GM12878 (cell line): ENCODE results near the gene PHACTR3.

Experiments used
- CBX3 ChIP-seq: fragments of 200-600 bp; sonication (generic); IDR thresholded peaks from 2 replicates; pipeline ENCODE4 v1.6.1; 2016; ENCODE audit warnings: low read depth, borderline replicate concordance
- CHD4 ChIP-seq: fragments of 200-600 bp; sonication (generic); IDR thresholded peaks from 2 replicates; pipeline ENCODE4 v1.6.1; 2016; ENCODE audit warnings: mild to moderate bottlenecking
- CTCF ChIP-seq, 3 experiments: IDR thresholded peaks in 2 of 3; conservative IDR thresholded peaks in 1 of 3; 2 replicates each; pipeline ENCODE4 v1.5.1; 2011; ENCODE audit warnings: low read depth in 3 of 3, low read length in 3 of 3, mild to moderate bottlenecking in 3 of 3, control low read depth in 2 of 3, moderate library complexity in 2 of 3, inconsistent platforms in 1 of 3, mixed read lengths in 1 of 3; ENCODE audit not compliant: control insufficient read depth in 2 of 3, insufficient read depth in 1 of 3; ENCODE audit errors: extremely low read depth in 1 of 3
- E2F4 ChIP-seq: IDR thresholded peaks from 2 replicates; pipeline ENCODE4 v1.6.1; 2012; ENCODE audit warnings: low read depth, low read length, improper control_type of control experiment
- E2F8 ChIP-seq: fragments of 450-650 bp; IDR thresholded peaks from 2 replicates; pipeline ENCODE4 v1.6.1; 2018; ENCODE audit warnings: mild to moderate bottlenecking, low read depth, moderate library complexity; ENCODE audit not compliant: partially characterized antibody
- IRF3 ChIP-seq: fragments of 450-650 bp; IDR thresholded peaks from 2 replicates; pipeline ENCODE4 v1.6.1; 2014; ENCODE audit warnings: mild to moderate bottlenecking
- JUND ChIP-seq: IDR thresholded peaks from 2 replicates; pipeline ENCODE4 v1.6.1; 2012; ENCODE audit warnings: low read depth, mild to moderate bottlenecking, low read length, improper control_type of control experiment, moderate library complexity
- NRF1 ChIP-seq: conservative IDR thresholded peaks from 2 replicates; pipeline ENCODE4 v1.6.1; 2011; ENCODE audit warnings: mild to moderate bottlenecking, low read depth, low read length, improper control_type of control experiment
- PBX3 ChIP-seq: IDR thresholded peaks from 2 replicates; pipeline ENCODE4 v1.6.1; 2011; ENCODE audit warnings: mild to moderate bottlenecking, low read depth, low read length, moderate library complexity; ENCODE audit not compliant: insufficient replicate concordance
- POLR2A ChIP-seq: IDR thresholded peaks from 2 replicates; pipeline ENCODE4 v1.6.1; 2011; ENCODE audit warnings: low read depth, mild to moderate bottlenecking, low read length
- POLR2AphosphoS5 ChIP-seq: IDR thresholded peaks from 2 replicates; pipeline ENCODE4 v1.6.1; 2011; ENCODE audit warnings: mild to moderate bottlenecking, low read length, inconsistent platforms
- REST ChIP-seq: IDR thresholded peaks from 2 replicates; pipeline ENCODE4 v1.6.1; 2012; ENCODE audit warnings: mild to moderate bottlenecking, low read depth, low read length
- SMC3 ChIP-seq: IDR thresholded peaks from 2 replicates; pipeline ENCODE4 v1.6.1; 2011; ENCODE audit warnings: low read length, improper control_type of control experiment, borderline replicate concordance

- TF ChIP-seq E2F8 (no peak), POLR2AphosphoS5 (no peak), SMC3 (no peak), CHD4 (no peak), IRF3 (no peak), CTCF (IDR thresholded peaks at IDR 0.05 in 2 of 3, conservative IDR thresholded peaks at IDR 0.05 in 1 of 3; ENCODE audit: control insufficient read depth in 2 of 3, extremely low read depth in 1 of 3, insufficient read depth in 1 of 3, low read depth in 3 of 3, low read length in 3 of 3) (no peak), PBX3 (no peak), POLR2A (no peak), JUND (no peak), E2F4 (no peak), NRF1 (no peak), REST (no peak), CBX3 (no peak)
Observed at GRCh38 chr20:59821201-59821600, 216.9 kb downstream of the PHACTR3 start.
